NCI-H2227 (cell line): ENCODE measurements around the gene ALDH2.
"Not testable (repeated sequence)": the region's sequence is repeated elsewhere in the genome, so short reads cannot be mapped to it uniquely, and the experiment has no call there.

Experiments
- DNase-seq: peaks from one replicate; lab custom pipeline; 2025; ENCODE audit not compliant: unreplicated experiment; lab: John Stamatoyannopoulos, UW

ALDH2 gene

GRCh38 chr12:111766608-111767361 lies at the start of gene ALDH2:
ALDH2 (plus strand) TSS chr12:111766933; CDS start chr12:111766983, 50 bp downstream.
- peak; percentile 85 for DNase-seq

GRCh38 chr12:111719316-111719715 lies 47.4 kb upstream of the ALDH2 start:
- DNase-seq: not testable (repeated sequence)

DNA sequence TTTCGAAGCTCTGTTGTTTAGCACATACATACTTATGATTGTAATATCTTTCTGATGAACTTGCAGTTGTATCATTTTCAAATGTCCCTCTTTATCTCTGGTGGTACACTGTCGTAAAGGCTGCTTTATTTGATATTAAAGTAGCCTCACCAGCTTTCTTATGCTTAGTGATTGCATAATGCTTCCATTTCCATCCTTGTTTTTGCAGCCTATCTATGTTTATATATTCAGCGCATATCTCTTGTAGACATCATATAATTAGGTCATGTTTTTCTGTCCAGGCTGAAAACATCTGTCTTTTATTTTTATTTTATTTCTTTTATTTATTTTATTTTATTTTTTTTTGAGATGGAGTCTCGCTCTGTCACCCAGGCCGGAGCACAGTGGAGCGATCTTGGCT lies 46.3 kb upstream of the ALDH2 start:
- DNase-seq: no peak

DNA sequence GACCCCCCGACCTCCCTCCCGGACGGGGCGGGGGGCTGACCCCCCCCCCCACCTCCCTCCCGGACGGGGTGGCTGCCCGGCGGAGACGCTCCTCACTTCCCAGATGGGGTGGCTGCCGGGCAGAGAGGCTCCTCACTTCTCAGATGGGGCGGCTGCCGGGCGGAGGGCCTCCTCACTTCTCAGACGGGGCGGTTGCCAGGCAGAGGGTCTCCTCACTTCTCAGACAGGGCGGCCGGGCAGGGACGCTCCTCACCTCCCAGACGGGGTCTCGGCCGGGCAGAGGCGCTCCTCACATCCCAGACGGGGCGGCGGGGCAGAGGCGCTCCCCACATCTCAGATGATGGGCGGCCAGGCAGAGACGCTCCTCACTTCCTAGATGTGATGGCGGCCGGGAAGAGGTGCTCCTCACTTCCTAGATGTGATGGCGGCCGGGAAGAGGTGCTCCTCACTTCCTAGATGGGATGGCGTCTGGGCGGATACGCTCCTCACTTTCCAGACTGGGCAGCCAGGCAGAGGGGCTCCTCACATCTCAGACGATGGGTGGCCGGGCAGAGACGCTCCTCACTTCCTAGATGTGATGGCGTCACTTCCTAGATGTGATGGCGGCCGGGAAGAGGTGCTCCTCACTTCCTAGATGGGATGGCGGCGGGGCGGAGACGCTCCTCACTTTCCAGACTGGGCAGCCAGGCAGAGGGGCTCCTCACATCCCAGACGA lies 42.9 kb upstream of the ALDH2 start:
- not testable (repeated sequence) for DNase-seq

- DNase-seq: no peak
Measured at GRCh38 chr12:111728795-111729194, 37.9 kb upstream of the ALDH2 start.

DNA sequence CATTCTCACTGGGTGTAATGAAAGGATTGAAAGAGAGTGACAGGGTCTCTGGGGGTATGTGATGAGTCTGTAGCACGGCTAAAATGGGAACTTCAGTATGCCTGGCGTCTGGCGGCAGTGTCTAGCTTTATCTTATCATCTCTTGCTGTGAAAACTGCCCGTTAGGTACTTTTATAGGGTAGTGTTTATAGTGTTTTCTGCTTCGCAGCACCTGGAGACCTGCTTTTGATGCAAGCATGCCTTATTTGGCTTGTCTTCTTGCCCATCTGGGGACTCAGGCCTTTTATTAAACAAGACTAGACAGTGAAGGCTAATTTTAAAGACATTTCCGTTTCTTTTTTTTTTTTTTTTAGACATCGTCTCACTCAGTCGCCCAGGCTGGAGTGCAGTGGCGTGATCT lies 36.3 kb upstream of the ALDH2 start:
- DNase-seq: peak; percentile 49

DNA sequence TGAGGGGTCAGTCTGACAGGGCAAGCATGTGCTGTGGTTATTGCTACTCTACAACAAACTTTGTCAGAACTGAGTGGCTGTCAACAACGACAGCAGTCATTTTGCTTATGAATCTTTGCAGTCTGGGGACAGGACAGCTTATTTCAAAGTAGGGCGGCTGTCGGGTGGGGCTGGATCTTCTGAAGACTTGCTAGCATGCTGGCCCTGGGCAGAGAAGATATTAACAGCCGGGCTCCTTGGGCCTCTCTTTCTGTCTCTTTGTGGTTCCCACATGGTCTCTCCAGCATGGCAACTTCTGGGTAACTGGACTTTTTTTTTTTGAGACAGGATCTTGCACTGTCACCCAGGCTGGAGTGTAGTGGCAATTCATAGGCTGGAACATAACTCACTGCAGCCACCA lies 33.9 kb upstream of the ALDH2 start:
- no peak for DNase-seq

DNA sequence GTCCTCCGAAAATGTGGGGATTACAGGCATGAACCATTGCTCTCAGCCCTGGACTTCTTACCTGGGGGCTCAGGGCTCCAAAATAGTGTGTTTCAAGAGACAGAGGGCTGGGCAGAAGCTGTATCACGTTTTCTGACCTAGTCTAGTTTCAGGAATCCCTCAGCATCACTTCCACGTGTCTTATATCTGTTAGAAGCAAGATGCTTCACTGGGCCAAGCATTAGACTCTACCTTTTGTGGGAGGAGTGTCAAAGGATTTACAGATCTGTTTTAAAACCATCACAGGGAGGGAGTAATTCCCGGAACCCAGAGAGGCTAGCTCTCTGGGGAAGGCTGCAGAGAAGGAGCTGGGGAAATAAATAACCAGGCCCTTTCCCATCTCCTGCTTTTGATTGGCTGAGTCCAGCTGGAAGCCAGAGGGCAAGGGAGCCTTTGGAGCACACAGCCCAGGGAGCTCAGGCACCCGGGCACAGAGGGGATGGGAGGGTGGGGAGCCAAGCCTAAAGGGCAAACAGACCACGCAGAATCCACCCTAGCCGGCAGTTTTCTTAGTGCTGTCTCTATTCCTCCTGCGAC lies 33.3 kb upstream of the ALDH2 start:
- no peak for DNase-seq

- DNase-seq: not testable (repeated sequence)
Measured at GRCh38 chr12:111739524-111739923, 27.2 kb upstream of the ALDH2 start.

- DNase-seq: no peak
Measured at GRCh38 chr12:111741235-111741812, 25.4 kb upstream of the ALDH2 start.

DNA sequence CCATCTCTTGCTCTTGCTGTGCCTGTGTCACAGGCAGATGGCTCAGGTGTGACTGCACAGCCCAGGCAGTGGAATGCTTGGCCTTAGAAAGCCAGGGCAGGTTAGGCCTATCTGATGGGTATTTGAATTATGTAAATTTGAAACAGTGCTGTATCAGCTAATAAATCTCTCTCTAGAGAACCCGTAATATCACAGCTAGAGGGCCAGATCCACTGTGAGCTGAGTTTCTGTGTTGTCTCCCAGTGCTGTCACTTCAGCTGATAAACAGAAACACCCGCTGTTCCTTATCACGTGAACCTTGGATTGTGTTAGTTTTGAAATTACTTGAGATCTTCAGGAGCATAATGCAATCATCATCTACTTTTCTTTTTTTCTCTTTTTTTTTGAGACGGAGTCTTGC lies 21.5 kb upstream of the ALDH2 start:
- DNase-seq: no peak

- DNase-seq: no peak
Measured at GRCh38 chr12:111747333-111747732, 19.4 kb upstream of the ALDH2 start.

DNA sequence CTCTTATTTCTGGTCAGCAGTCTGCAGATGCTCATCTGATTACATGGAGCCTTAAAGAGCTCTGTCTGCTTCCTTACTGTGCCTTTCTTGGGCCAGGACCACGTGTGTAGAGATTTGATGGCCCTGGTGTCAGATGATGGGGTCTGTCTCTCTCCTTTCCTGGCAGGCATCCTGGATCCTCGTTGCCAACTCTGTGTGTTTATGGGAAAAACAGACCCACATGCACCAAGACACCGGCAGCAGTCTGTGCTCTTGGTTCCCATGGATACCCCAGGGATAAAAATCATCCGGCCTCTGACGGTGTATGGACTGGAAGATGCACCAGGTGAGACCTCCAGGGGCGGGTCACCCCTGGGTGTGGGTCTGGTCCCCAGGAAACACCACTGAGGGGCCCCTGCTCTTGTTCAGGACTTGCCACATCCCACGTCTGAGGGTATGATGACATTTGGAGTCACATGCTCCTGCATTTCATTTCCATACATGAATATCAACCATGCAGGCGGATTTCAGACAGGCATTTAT lies 18.5 kb upstream of the ALDH2 start:
- DNase-seq: no peak

- DNase-seq: no peak
Measured at GRCh38 chr12:111748867-111749266, 17.9 kb upstream of the ALDH2 start.

- no peak for DNase-seq
Measured at GRCh38 chr12:111749391-111749790, 17.3 kb upstream of the ALDH2 start.

DNA sequence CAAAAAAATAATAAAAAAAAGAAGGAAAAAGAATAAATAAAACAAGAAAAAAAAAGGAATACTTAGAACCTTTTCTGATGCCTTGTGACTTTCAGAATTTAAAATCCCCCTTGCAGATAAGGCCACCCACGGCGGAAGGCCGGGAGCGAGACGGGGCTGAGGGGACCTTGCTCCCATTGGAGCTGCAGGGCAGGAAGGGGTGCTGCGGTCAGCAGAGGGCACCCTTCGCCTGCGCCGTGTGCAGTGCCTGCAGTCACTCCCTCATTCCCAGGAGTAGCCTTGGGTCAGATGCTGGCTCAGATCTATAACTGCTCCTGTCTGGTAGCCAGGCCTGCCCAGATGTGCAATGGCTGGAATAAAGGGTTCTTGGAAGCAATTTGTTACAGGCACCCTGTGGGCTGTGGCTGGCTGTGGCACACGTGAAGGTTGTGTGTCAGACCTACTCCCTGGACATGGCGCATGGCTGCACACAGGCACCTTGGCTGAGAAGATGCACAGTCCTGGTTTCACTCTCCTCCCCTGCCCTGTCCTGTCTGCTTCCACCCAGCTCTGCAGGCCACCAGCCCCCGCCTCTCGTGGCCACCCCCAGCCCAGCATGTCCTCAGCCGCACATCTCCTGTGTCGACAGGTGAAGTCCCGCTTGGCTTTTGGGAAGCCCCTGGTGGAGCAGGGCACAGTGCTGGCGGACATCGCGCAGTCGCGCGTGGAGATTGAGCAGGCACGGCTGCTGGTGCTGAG lies 13.4 kb upstream of the ALDH2 start:
- peak; percentile 17 for DNase-seq

- no peak for DNase-seq
Measured at GRCh38 chr12:111754671-111755070, 12.1 kb upstream of the ALDH2 start.

DNA sequence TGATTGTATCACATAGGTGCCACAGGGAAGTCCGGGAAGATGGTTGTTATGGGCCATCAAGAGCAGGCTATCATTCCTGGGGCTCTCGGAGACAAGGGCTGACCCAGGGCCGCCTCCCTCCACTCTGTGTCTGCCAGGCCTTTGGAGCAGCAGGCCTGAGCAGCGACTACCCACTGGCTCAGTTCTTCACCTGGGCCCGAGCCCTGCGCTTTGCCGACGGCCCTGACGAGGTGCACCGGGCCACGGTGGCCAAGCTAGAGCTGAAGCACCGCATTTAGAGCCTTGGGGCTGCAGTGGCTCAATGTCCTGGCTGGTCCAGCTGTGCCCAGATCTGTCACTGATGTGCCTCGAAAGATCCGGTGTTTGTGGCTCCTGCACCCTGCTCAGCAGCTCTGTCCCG lies 10.5 kb upstream of the ALDH2 start:
- no peak for DNase-seq

DNA sequence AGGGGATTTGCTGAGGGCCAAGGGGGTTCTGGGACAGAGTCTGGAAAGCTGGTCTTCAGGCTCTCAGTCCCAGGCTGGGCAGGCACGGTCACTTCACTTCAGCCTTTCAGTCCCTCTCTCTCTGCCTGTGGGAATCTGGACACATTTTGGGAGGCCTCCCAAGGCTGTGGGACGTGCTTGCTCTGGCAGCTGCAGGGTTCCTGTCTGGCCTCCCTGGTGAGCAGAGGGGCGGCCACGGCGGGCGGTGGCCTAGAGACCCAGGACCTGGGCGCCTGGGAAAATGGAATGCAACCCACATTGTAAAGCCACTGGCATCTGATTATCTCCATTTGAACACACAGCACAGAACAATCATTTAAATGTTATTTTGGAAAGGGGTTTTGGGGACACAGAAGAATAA lies 10.1 kb upstream of the ALDH2 start:
- DNase-seq: no peak

- no peak for DNase-seq
Measured at GRCh38 chr12:111757361-111758119, 9.2 kb upstream of the ALDH2 start.
